HepG2 (cell line): ENCODE data around the gene NPAS2.

Experiments used
- ATRX ChIP-seq: sonication (generic); formaldehyde crosslinking; IDR thresholded peaks from 2 replicates; pipeline ENCODE4 v1.4.0; 2020; ENCODE audit warnings: missing genetic modification reagents, borderline replicate concordance
- CTCF ChIP-seq: sonication (generic); formaldehyde crosslinking; IDR thresholded peaks from 2 replicates; pipeline ENCODE4 v1.5.0; 2020; ENCODE audit warnings: mild to moderate bottlenecking, missing genetic modification reagents, moderate library complexity
- EP300 ChIP-seq, 3 experiments: sonication (generic) in 1 of 3; formaldehyde crosslinking in 1 of 3; IDR thresholded peaks; 2 replicates each; pipeline versions ENCODE4 v1.5.1 to v1.6.1; 2011 to 2020; ENCODE audit warnings: low read depth in 2 of 3, low read length in 2 of 3, borderline replicate concordance in 1 of 3, improper control_type of control experiment in 1 of 3, mild to moderate bottlenecking in 1 of 3, missing genetic modification reagents in 1 of 3, moderate library complexity in 1 of 3
- EZH2 ChIP-seq: conservative IDR thresholded peaks from 2 replicates; pipeline ENCODE4 v1.6.1; 2012; ENCODE audit warnings: mild to moderate bottlenecking, low read depth, low read length, moderate library complexity
- NR3C1 ChIP-seq: sonication (generic); formaldehyde crosslinking; IDR thresholded peaks from 2 replicates; pipeline ENCODE4 v1.4.0; 2020; ENCODE audit warnings: missing genetic modification reagents
- RAD21 ChIP-seq: fragments of 450-650 bp; formaldehyde crosslinking; IDR thresholded peaks from 2 replicates; pipeline ENCODE4 v1.5.0; 2020; ENCODE audit warnings: mild to moderate bottlenecking
- TEAD2 ChIP-seq: sonication (generic); formaldehyde crosslinking; IDR thresholded peaks from 2 replicates; pipeline ENCODE4 v1.9.0; 2021; ENCODE audit warnings: missing genetic modification reagents
- ZBTB26 ChIP-seq: IDR thresholded peaks from 2 replicates; pipeline ENCODE4 v1.6.1; 2016; ENCODE audit warnings: missing compliant biosample characterization, missing genetic modification reagents, borderline replicate concordance

- peak; percentile 89; the same call in 1 of the 2 replicates for TF ChIP-seq TEAD2 (CRISPR knock-in tag)
- peak; percentile 39 to 42; a peak in 2 of 4 replicates for TF ChIP-seq EP300 (IDR thresholded peaks at IDR 0.05; ENCODE audit: low read depth in 2 of 2, low read length in 2 of 2)
- TF ChIP-seq EP300 (CRISPR knock-in tag; IDR thresholded peaks at IDR 0.05; ENCODE audit: borderline replicate concordance) = peak; percentile 78
- TF ChIP-seq RAD21 (CRISPR knock-in tag) = no peak; the same call in 1 of the 2 replicates
- 0 out of 2 replicates have a peak, but pooled peaks have one; percentile 52 for TF ChIP-seq EZH2
- TF ChIP-seq ZBTB26 = peak; percentile 91
- TF ChIP-seq ATRX (CRISPR knock-in tag) = no peak
- TF ChIP-seq CTCF (CRISPR knock-in tag) = no peak; the same call in 1 of the 2 replicates
- TF ChIP-seq NR3C1 = no peak; the same call in 1 of the 2 replicates
Observed at GRCh38 chr2:101001691-101002561, 182.0 kb downstream of the NPAS2 start, which contains the start of gene RPL31.
